ENCODE data around the gene PTPRT.
"Not testable (repeated sequence)": the region's sequence is repeated elsewhere in the genome, so short reads cannot be mapped to it uniquely, and the experiment has no call there.

Gene PTPRT

GRCh38 chr20:42923348-42923918 lies 266.3 kb downstream of the PTPRT start:
- TF ChIP-seq, protein P1, sequence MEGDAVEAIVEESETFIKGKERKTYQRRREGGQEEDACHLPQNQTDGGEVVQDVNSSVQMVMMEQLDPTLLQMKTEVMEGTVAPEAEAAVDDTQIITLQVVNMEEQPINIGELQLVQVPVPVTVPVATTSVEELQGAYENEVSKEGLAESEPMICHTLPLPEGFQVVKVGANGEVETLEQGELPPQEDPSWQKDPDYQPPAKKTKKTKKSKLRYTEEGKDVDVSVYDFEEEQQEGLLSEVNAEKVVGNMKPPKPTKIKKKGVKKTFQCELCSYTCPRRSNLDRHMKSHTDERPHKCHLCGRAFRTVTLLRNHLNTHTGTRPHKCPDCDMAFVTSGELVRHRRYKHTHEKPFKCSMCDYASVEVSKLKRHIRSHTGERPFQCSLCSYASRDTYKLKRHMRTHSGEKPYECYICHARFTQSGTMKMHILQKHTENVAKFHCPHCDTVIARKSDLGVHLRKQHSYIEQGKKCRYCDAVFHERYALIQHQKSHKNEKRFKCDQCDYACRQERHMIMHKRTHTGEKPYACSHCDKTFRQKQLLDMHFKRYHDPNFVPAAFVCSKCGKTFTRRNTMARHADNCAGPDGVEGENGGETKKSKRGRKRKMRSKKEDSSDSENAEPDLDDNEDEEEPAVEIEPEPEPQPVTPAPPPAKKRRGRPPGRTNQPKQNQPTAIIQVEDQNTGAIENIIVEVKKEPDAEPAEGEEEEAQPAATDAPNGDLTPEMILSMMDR (IDR thresholded peaks at IDR 0.05; ENCODE audit: insufficient read depth, low read depth, low read length, missing control alignments) = no peak
- no peak overlapping the region for H3K4me3 ChIP-seq (ENCODE audit: low read depth, low read length)
- no peak for DNase-seq (ENCODE audit: low read depth)

GRCh38 chr20:42920776-42921175 lies 268.9 kb downstream of the PTPRT start:
- TF ChIP-seq, protein P1 (IDR thresholded peaks at IDR 0.05; ENCODE audit: insufficient read depth, low read depth, low read length, missing control alignments) = no peak
- DNase-seq (ENCODE audit: low read depth) = no peak
- no peak overlapping the region for H3K4me3 ChIP-seq (ENCODE audit: low read depth, low read length)

GRCh38 chr20:42919316-42919715 lies 270.4 kb downstream of the PTPRT start:
- DNase-seq (ENCODE audit: low read depth) = no peak
- TF ChIP-seq, protein P1 (IDR thresholded peaks at IDR 0.05; ENCODE audit: insufficient read depth, low read depth, low read length, missing control alignments) = no peak
- H3K4me3 ChIP-seq (ENCODE audit: low read depth, low read length) = no peak overlapping the region

GRCh38 chr20:42915081-42915480 lies 274.6 kb downstream of the PTPRT start:
- no peak for DNase-seq (ENCODE audit: low read depth)
- TF ChIP-seq, protein P1 (IDR thresholded peaks at IDR 0.05; ENCODE audit: insufficient read depth, low read depth, low read length, missing control alignments) = no peak
- H3K4me3 ChIP-seq (ENCODE audit: low read depth, low read length) = no peak overlapping the region

- no peak for DNase-seq (ENCODE audit: low read depth)
These were observed 275.4 kb downstream of the PTPRT start for GRCh38 chr20:42914302-42914701.

GRCh38 chr20:42910808-42911207 lies 278.9 kb downstream of the PTPRT start:
- H3K4me3 ChIP-seq (ENCODE audit: low read depth, low read length); DNase-seq (ENCODE audit: low read depth): not testable (repeated sequence)

More at GRCh38 chr20:42914302-42914701, 275.4 kb downstream of the PTPRT start:
- TF ChIP-seq, protein P1 (IDR thresholded peaks at IDR 0.05; ENCODE audit: insufficient read depth, low read depth, low read length, missing control alignments) = no peak
- no peak overlapping the region for H3K4me3 ChIP-seq (ENCODE audit: low read depth, low read length)

GRCh38 chr20:42907730-42908129 lies 282.0 kb downstream of the PTPRT start:
- no peak overlapping the region for H3K4me3 ChIP-seq (ENCODE audit: low read depth, low read length)
- no peak for DNase-seq (ENCODE audit: low read depth)
- TF ChIP-seq, protein P1 (IDR thresholded peaks at IDR 0.05; ENCODE audit: insufficient read depth, low read depth, low read length, missing control alignments) = no peak
